Right lobe of liver (tissue), 6 donors: ENCODE results near the gene MPC1L. TPM values are rescaled to one million over a fixed set of nuclear protein-coding genes. Genes with fewer than 3 reads are reported as not detected.

Experiments used
- ATAC-seq, 4 donors: fragments of 200-7000 bp; cut with Tn5 transposase; one replicate each; pipeline ENCODE4 v1.9.1; 2020; ENCODE audit warnings: mild to moderate bottlenecking in 4 of 4, moderate library complexity in 4 of 4
- DNase-seq, 3 donors: peaks; one replicate each; pipeline ENCODE4 v3.0.0-alpha.2; 2020
- H3K27ac ChIP-seq, 3 donors: fragments of 200-600 bp; one replicate each; pipeline ENCODE4 v1.8.0; 2022
- H3K27me3 ChIP-seq, 2 donors: fragments of 200-600 bp; one replicate each; pipeline ENCODE4 v1.8.0; 2022
- H3K36me3 ChIP-seq, 4 donors: fragments of 200-600 bp; sonication (generic) in 1 of 4; one replicate each; pipeline versions ENCODE4 v1.5.1 to v1.8.0; 2017 to 2022; ENCODE audit warnings: control low read depth in 1 of 4
- H3K4me1 ChIP-seq, 4 donors: fragments of 200-600 bp; sonication (generic) in 1 of 4; one replicate each; pipeline versions ENCODE4 v1.5.1 to v1.8.0; 2017 to 2022; ENCODE audit warnings: control low read depth in 1 of 4
- H3K4me3 ChIP-seq, 3 donors: fragments of 200-600 bp; one replicate each; pipeline ENCODE4 v1.8.0; 2022
- H3K9me3 ChIP-seq, 4 donors: fragments of 200-600 bp; sonication (generic) in 1 of 4; one replicate each; pipeline versions ENCODE4 v1.5.1 to v1.8.0; 2017 to 2022; ENCODE audit warnings: control low read depth in 1 of 4
- POLR2A ChIP-seq: fragments of 450-650 bp; IDR thresholded peaks from one replicate; pipeline ENCODE4 v1.6.1; 2017; ENCODE audit warnings: antibody characterized with exemption, mild to moderate bottlenecking
- WGBS: methylation state at CpG from one replicate; pipeline ENCODE4 v1.1.6; 2018; ENCODE audit warnings: low coverage, low lambda C conversion rate; ENCODE audit not compliant: insufficient coverage; ENCODE audit errors: missing lambda C conversion rate; 5-methylcytosine and 5-hydroxymethylcytosine counted together
- intact Hi-C, 2 donors: fragments of 100-400 bp; cut with DNase I; formaldehyde crosslinking; loops; one replicate each; pipeline versions ENCODE4 v1.11.2 to v1.14.1; 2022
- total RNA-seq, 6 experiments: library from RNA; depleted of rRNA in 2 of 6; stranded (reverse); fragments of >200 nt in 2 of 6; fragmentation: NEBNext Ultra II Directional in 3 of 6; extraction: Animal tissue kit (Norgen Biotek cat#: 25700) in 3 of 6; gene quantifications; one replicate each; pipeline versions ENCODE4 v1.1.0 to v1.2.4, GENCODE V29; 2016 to 2023
- TF ChIP-seq, protein P1 (sequence below), 4 donors: fragments of 200-600 bp in 3 of 4; fragments of 450-650 bp in 1 of 4; IDR thresholded peaks; one replicate each; pipeline versions ENCODE4 v1.5.1 to v1.8.0; 2016 to 2022; ENCODE audit warnings: antibody characterized with exemption in 4 of 4, mild to moderate bottlenecking in 2 of 4
- donor health status: DM: no; HTN: yes; CAD: no.
- donor health status: DM: no; HTN: no; CAD: no.
- donor health status: DM: no; HTN: no; CAD: no.
- donor health status: DM: no; HTN: yes; CAD: no.
- donor health status: DM: no; HTN: yes; CAD: no.

Gene MPC1L
- total RNA-seq, 6 experiments from 2014 or later: not detected

DNA sequence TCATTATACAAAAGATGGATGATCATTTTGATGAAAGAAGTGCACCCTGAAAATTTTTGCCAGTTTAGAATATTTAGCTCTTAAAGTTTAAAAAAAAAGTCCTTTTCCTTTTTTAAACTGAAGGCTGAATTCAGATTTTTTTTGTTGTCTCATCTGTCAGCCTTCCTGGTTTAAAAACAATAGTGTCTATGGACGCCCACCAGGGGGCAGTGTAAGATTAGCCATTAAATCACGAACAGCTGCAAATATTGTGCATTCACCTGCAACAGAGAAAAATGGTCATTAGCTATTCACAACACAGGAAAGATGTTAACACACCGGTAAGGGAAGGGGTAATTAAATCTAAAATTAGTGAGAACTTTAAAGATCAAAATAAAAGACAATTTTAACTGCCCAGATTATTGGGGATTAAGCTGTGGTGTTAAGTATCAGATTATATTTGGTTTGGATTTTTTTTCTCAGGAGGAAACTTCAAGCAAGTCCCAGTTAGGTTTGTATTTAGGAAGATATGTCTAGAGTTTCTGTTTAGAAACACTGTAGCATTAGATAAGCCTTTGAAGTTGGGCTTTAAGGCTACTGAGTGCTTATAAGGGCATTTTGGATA is 28.5 kb downstream of the MPC1L start:
- peaks cover 0 to 5% (median 2%) of the 10 kb centered on the region in 4 donors for H3K4me1 ChIP-seq
- no peak overlapping the region for H3K27ac ChIP-seq
- no peaks in the 10 kb centered on the region for H3K9me3 ChIP-seq
- H3K27me3 ChIP-seq: no peaks in the 10 kb centered on the region
- no peak overlapping the region for H3K4me3 ChIP-seq
- TF ChIP-seq POLR2A: no peak
- TF ChIP-seq, protein P1, sequence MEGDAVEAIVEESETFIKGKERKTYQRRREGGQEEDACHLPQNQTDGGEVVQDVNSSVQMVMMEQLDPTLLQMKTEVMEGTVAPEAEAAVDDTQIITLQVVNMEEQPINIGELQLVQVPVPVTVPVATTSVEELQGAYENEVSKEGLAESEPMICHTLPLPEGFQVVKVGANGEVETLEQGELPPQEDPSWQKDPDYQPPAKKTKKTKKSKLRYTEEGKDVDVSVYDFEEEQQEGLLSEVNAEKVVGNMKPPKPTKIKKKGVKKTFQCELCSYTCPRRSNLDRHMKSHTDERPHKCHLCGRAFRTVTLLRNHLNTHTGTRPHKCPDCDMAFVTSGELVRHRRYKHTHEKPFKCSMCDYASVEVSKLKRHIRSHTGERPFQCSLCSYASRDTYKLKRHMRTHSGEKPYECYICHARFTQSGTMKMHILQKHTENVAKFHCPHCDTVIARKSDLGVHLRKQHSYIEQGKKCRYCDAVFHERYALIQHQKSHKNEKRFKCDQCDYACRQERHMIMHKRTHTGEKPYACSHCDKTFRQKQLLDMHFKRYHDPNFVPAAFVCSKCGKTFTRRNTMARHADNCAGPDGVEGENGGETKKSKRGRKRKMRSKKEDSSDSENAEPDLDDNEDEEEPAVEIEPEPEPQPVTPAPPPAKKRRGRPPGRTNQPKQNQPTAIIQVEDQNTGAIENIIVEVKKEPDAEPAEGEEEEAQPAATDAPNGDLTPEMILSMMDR (IDR thresholded peaks at IDR 0.05): peak; percentile 84 to 90 (median 86)
- 1% methylated on average over 3 of the region's 3 CpGs for WGBS
- no peaks in the 10 kb centered on the region for H3K36me3 ChIP-seq
- intact Hi-C loops: loop anchor here in 1 of 2 donors (10.0 kb wide), 1 partner anchor 143 kb away; no protein-coding TSS in a partner anchor
- ATAC-seq (peak; percentile 46 to 57 (median 51)), DNase-seq (peak in 2 of 3 donors; percentile 52 to 63)

DNA sequence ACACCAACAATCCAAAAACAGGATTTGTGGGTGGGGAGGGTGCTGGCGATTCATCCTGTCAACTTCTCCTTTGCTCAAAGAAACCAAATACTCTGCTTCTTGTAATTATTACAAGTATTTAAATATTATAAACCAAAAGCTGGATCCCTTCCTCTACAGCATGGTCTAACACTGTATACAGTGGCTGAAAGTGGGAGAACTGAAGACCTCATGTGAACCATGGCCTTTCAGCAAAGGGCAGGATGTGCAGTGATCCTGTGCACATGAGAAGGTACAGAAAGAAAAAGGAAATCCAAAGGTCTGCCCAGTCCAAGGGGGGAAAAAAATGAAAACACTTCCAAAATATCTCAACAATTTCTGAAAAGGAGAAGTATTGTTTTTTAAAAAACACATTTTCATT is 29.4 kb downstream of the MPC1L start:
- Histone ChIP-seq H3K9me3 (no peaks in the 10 kb centered on the region), H3K27ac (peak overlapping the region in 1 of 3 donors; percentile 66), H3K27me3 (no peaks in the 10 kb centered on the region), H3K36me3 (peaks cover 0 to 3% (median 0%) of the 10 kb centered on the region in 4 donors), H3K4me1 (peaks cover 0 to 5% (median 2%) of the 10 kb centered on the region in 4 donors), H3K4me3 (no peak overlapping the region)
- intact Hi-C loops: loop anchor here in 1 of 2 donors (10.0 kb wide), 1 partner anchor 142 kb away; no protein-coding TSS in a partner anchor
- DNase-seq (no peak), ATAC-seq (peak in 1 of 4 donors; percentile 30)
- TF ChIP-seq POLR2A: no peak
- TF ChIP-seq, protein P1 (IDR thresholded peaks at IDR 0.05): no peak
- 75% methylated on average over 1 of the region's 1 CpG for WGBS

DNA sequence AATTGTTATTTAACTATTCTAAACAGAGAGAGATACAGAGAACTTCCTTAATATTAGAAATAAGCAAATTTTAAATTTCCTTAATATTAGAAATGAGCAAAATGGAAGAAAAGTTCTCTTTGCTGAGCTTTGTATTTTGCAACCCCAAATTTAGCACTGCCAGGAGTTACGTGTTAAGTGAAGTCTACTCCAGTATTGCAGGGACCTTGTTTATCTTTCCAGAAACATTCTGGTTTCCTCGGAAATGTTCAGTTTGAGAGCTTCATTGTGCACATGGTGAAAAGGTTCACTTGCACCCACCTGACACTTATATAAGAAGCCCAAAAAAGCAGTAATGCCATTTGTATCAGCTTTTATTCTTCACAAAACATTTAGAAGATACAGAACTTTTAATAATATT is 30.3 kb downstream of the MPC1L start:
- H3K36me3 ChIP-seq: peaks cover 0 to 7% (median 0%) of the 10 kb centered on the region in 4 donors
- peaks cover 0 to 5% (median 0%) of the 10 kb centered on the region in 4 donors for H3K4me1 ChIP-seq
- no peaks in the 10 kb centered on the region for H3K9me3 ChIP-seq
- no peak overlapping the region for H3K4me3 ChIP-seq
- DNase-seq (no peak), ATAC-seq (peak in 2 of 4 donors; percentile 46 to 75)
- peak overlapping the region in 1 of 3 donors; percentile 66 for H3K27ac ChIP-seq
- intact Hi-C loops: loop anchor here in 1 of 2 donors (10.0 kb wide), 1 partner anchor 141 kb away; no protein-coding TSS in a partner anchor
- 23% methylated on average over 2 of the region's 2 CpGs for WGBS
- H3K27me3 ChIP-seq: no peaks in the 10 kb centered on the region
- no peak for TF ChIP-seq POLR2A
- TF ChIP-seq, protein P1 (IDR thresholded peaks at IDR 0.05): no peak

DNA sequence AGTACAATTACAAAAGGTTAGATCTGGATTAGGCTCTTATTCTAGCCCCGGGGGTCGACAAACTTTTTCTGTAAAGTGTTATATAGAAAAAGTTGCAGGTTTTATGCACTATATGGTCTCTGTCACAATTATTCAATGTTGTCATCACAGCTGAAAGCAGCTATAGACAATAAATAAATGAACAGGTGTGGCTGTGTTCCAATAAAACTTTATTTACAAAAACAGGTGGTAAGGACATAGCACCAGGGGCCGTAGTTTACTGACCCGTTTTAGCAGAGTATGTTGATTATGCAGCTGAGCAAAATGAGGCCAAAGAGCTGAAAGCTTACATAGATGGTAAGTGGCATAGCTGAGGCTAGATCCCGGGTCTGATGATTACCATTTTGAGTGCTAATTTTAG is 37.2 kb downstream of the MPC1L start:
- TF ChIP-seq, protein P1 (IDR thresholded peaks at IDR 0.05): no peak
- TF ChIP-seq POLR2A: no peak
- no peak for ATAC-seq
- intact Hi-C loops: no loop called here

More for the DNA sequence above, 37.2 kb downstream of the MPC1L start:
- Histone ChIP-seq H3K36me3 (peaks cover 0 to 14% (median 2%) of the 10 kb centered on the region in 4 donors), H3K9me3 (no peaks in the 10 kb centered on the region), H3K27ac (no peak overlapping the region), H3K4me1 (peaks cover 0 to 5% (median 0%) of the 10 kb centered on the region in 4 donors), H3K4me3 (no peak overlapping the region), H3K27me3 (no peaks in the 10 kb centered on the region)
- DNase-seq: no peak
- 73% methylated on average over 5 of the region's 5 CpGs for WGBS
